HepG2 (cell line): Measurements from ENCODE around the gene CD300H. TPM values are rescaled to one million over a fixed set of nuclear protein-coding genes. Genes with fewer than 3 reads are reported as not detected.

Source experiments
- ATAC-seq: fragments of 200-7000 bp; cut with Tn5 transposase; 3 replicates; pipeline ENCODE4 v1.9.1; 2020; ENCODE audit warnings: mild to moderate bottlenecking, moderate library complexity
- BruUV-seq: library from RNA; stranded (reverse); fragments of 400-500 nt; replicated peaks from 2 replicates; lab custom pipeline; 2021; lab: Mats Ljungman, UMichigan
- CTCF ChIA-PET: fragments of 300-600 bp; formaldehyde crosslinking; extraction: SDS; loops from one replicate; lab custom pipeline; 2021; ENCODE audit warnings: low total read pairs, inconsistent platforms, low intra/inter-chr PET ratio; lab: Yijun Ruan, JAX
- POLR2A ChIA-PET: fragments of 350-600 bp; sonication (Branson Sonifier 250); formaldehyde crosslinking; loops from one replicate; lab custom pipeline; 2020; ENCODE audit warnings: antibody characterized with exemption, inconsistent platforms; lab: Yijun Ruan, JAX
- DNase-seq: peaks from one replicate; pipeline ENCODE4 v3.0.0-alpha.2; 2015; ENCODE audit warnings: low spot score
- FAIRE-seq: peaks from 3 replicates; lab custom pipeline; 2011; peaks lifted over from hg19 to GRCh38; lab: Jason Lieb, UNC
- H2AFZ ChIP-seq: one replicate; pipeline ENCODE4 v1.6.1; 2011; ENCODE audit warnings: low read length, inconsistent platforms
- H3K27ac ChIP-seq: fragments of 300-600 bp; 3 replicates; pipeline ENCODE4 v1.8.0; 2011; ENCODE audit warnings: mixed run types, mild to moderate bottlenecking, mixed read lengths, low read length, inconsistent platforms; ENCODE audit not compliant: insufficient read depth; ENCODE audit errors: extremely low read length
- H3K27me3 ChIP-seq, 2 experiments: fragments of 200-600 bp in 1 of 2; 2 replicates in 1 of 2; 3 replicates in 1 of 2; pipeline versions ENCODE4 v1.6.0 to v1.8.0; 2011; ENCODE audit warnings: low read length in 2 of 2, mild to moderate bottlenecking in 2 of 2, moderate library complexity in 2 of 2, inconsistent platforms in 1 of 2; ENCODE audit not compliant: insufficient read depth in 2 of 2, control insufficient read depth in 1 of 2
- H3K36me3 ChIP-seq, 2 experiments: fragments of 200-600 bp in 1 of 2; replicated peaks in 1 of 2; 2 replicates in 1 of 2; 3 replicates in 1 of 2; pipeline versions ENCODE4 v1.5.1 to v1.8.0; 2011; ENCODE audit warnings: low read length in 2 of 2, inconsistent platforms in 1 of 2; ENCODE audit not compliant: insufficient read depth in 2 of 2, control insufficient read depth in 1 of 2
- H3K4me1 ChIP-seq: 2 replicates; pipeline ENCODE4 v1.5.1; 2012; ENCODE audit warnings: low read length, inconsistent platforms; ENCODE audit not compliant: insufficient read depth
- H3K4me2 ChIP-seq: 2 replicates; pipeline ENCODE4 v1.6.0; 2011; ENCODE audit warnings: low read depth, low read length, inconsistent platforms
- H3K4me3 ChIP-seq, 3 experiments: fragments of 200-600 bp in 1 of 3; sonication (generic), shearing (Covaris generic) in 1 of 3; replicated peaks in 1 of 3; 2 replicates each; pipeline ENCODE4 v1.5.1; 2011 to 2016; ENCODE audit warnings: low read length in 3 of 3, inconsistent platforms in 2 of 3, low read depth in 2 of 3, mild to moderate bottlenecking in 2 of 3, control low read depth in 1 of 3, mixed read lengths in 1 of 3; ENCODE audit not compliant: insufficient read depth in 1 of 3
- H3K79me2 ChIP-seq: one replicate; pipeline ENCODE4 v1.6.1; 2011; ENCODE audit warnings: low read length, inconsistent platforms; ENCODE audit not compliant: insufficient read depth
- H3K9ac ChIP-seq: 2 replicates; pipeline ENCODE4 v1.6.0; 2011; ENCODE audit warnings: mild to moderate bottlenecking, low read depth, low read length, inconsistent platforms; ENCODE audit not compliant: insufficient read depth
- H3K9me3 ChIP-seq: 2 replicates; pipeline ENCODE4 v1.5.1; 2012; ENCODE audit warnings: mild to moderate bottlenecking, low read length
- H4K20me1 ChIP-seq: 2 replicates; pipeline ENCODE4 v1.6.0; 2011; ENCODE audit warnings: inconsistent platforms, mild to moderate bottlenecking, low read length, moderate library complexity; ENCODE audit not compliant: insufficient read depth
- CEBPG ChIP-seq: IDR thresholded peaks from 2 replicates; pipeline ENCODE4 v1.6.1; 2016
- EP300 ChIP-seq, 3 experiments: sonication (generic) in 1 of 3; formaldehyde crosslinking in 1 of 3; IDR thresholded peaks; 2 replicates each; pipeline versions ENCODE4 v1.5.1 to v1.6.1; 2011 to 2020; ENCODE audit warnings: low read depth in 2 of 3, low read length in 2 of 3, borderline replicate concordance in 1 of 3, improper control_type of control experiment in 1 of 3, mild to moderate bottlenecking in 1 of 3, missing genetic modification reagents in 1 of 3, moderate library complexity in 1 of 3
- HOXA9 ChIP-seq: sonication (generic); formaldehyde crosslinking; IDR thresholded peaks from 2 replicates; pipeline ENCODE4 v1.8.1; 2022; ENCODE audit warnings: missing genetic modification reagents, mild to moderate bottlenecking, moderate library complexity, borderline replicate concordance
- SRF ChIP-seq: IDR thresholded peaks from 2 replicates; pipeline ENCODE4 v1.6.1; 2011; ENCODE audit warnings: mild to moderate bottlenecking, low read depth, low read length, moderate library complexity
- TFDP2 ChIP-seq: sonication (generic); formaldehyde crosslinking; IDR thresholded peaks from 2 replicates; pipeline ENCODE4 v1.4.0; 2020; ENCODE audit warnings: missing genetic modification reagents
- ZIK1 ChIP-seq: sonication (generic); formaldehyde crosslinking; IDR thresholded peaks from 2 replicates; pipeline ENCODE4 v1.5.0; 2020; ENCODE audit warnings: mild to moderate bottlenecking, low read depth, missing genetic modification reagents, borderline replicate concordance
- ZNF280D ChIP-seq: sonication (generic); formaldehyde crosslinking; IDR thresholded peaks from 2 replicates; pipeline ENCODE4 v1.5.1; 2020; ENCODE audit warnings: mild to moderate bottlenecking, missing genetic modification reagents
- WGBS: methylation state at CpG from one replicate; pipeline ENCODE4 v1.1.6; 2017; ENCODE audit warnings: low lambda C conversion rate; 5-methylcytosine and 5-hydroxymethylcytosine counted together
- in situ Hi-C: cut with HindIII; loops from 2 replicates; pipeline ENCODE4 v1.10.0; 2017; ENCODE audit warnings: low pct_unique_long_range_greater_than_20kb; ENCODE audit not compliant: extremely low pct_ligation_motif_present
- intact Hi-C: fragments of 100-400 bp; cut with micrococcal nuclease; formaldehyde crosslinking; loops from one replicate; pipeline ENCODE4 v1.10.0; 2022; ENCODE audit not compliant: unreplicated experiment
- polyA plus RNA-seq, 8 experiments: library from polyadenylated mRNA; depleted of rRNA in 3 of 8; stranded (reverse) in 7 of 8; unstranded in 1 of 8; fragments of >200 nt; fragmentation: Illumina TruSeq in 4 of 8; extraction: Trizol in 4 of 8; gene quantifications; 2 replicates each; pipeline versions ENCODE4 v1.2.1 to v1.2.3, GENCODE V29; 2011 to 2016; ENCODE audit warnings: low read depth in 4 of 8, missing spikeins in 1 of 8, mixed read lengths in 1 of 8; ENCODE audit not compliant: insufficient read depth in 1 of 8
- total RNA-seq, 5 experiments: library from RNA; depleted of rRNA; stranded (reverse); fragments of >200 nt; fragmentation: Illumina TruSeq; extraction: Trizol; gene quantifications; 2 replicates each; pipeline ENCODE4 v1.2.3, GENCODE V29; 2016; ENCODE audit warnings: low read depth in 1 of 5

Gene CD300H
- total and polyA plus RNA-seq, 2 of the 13 experiments (the other 11 are each of a cell fraction or from before 2014, with no cell fraction given), result not detected

GRCh38 chr17:74528491-74529199 lies 38.7 kb downstream of the CD300H start:
- Histone ChIP-seq H3K4me3 (no peak overlapping the region), H3K27me3 (peaks cover 5 to 85% of the 10 kb centered on the region in 2 experiments; a peak in 4 of 5 replicates), H3K27ac (no peak overlapping the region), H3K4me1 (no peaks in the 10 kb centered on the region), H3K79me2 (no peaks in the 10 kb centered on the region), H3K9ac (no peak overlapping the region), H3K9me3 (no peaks in the 10 kb centered on the region), H4K20me1 (no peaks in the 10 kb centered on the region), H3K36me3 (no peaks in the 10 kb centered on the region), H3K4me2 (no peak overlapping the region), H2AFZ (no peak overlapping the region)
- no peak for FAIRE-seq
- POLR2A ChIA-PET, result no interaction called here
- TF ChIP-seq TFDP2 (CRISPR knock-in tag), result no peak
- no peak for TF ChIP-seq HOXA9 (CRISPR knock-in tag)
- TF ChIP-seq SRF, result no peak
- TF ChIP-seq EP300 (IDR thresholded peaks at IDR 0.05; ENCODE audit: low read depth in 2 of 2, low read length in 2 of 2), result no peak
- no peak for TF ChIP-seq EP300 (CRISPR knock-in tag; IDR thresholded peaks at IDR 0.05; ENCODE audit: borderline replicate concordance)
- TF ChIP-seq ZNF280D (CRISPR knock-in tag), result no peak
- TF ChIP-seq ZIK1 (CRISPR knock-in tag), result no peak
- no peak for TF ChIP-seq CEBPG (CRISPR knock-in tag)
- no peak for ATAC-seq
- DNase-seq, result no peak
- in situ Hi-C loops (no loop called here), intact Hi-C loops (no loop called here)
- BruUV-seq, result no TSS peak
- CTCF ChIA-PET, result no interaction called here
- WGBS, result under 1% methylated on average over 8 of the region's 8 CpGs
